ENCODE results near the gene HOMER2. TPM values are rescaled to one million over a fixed set of nuclear protein-coding genes. Genes with fewer than 3 reads are reported as not detected.

HOMER2 gene
- total and polyA plus RNA-seq, 9 of the 15 experiments (the other 6 are each of a cell fraction or from before 2014, with no cell fraction given): 0.13 to 0.47 (median 0.29) TPM; not detected in 1

- TF ChIP-seq ZNF253 (CRISPR knock-in tag; conservative IDR thresholded peaks at IDR 0.05) (no peak), RAD21 (CRISPR knock-in tag; conservative IDR thresholded peaks at IDR 0.05 in 1 of 2, IDR thresholded peaks at IDR 0.05 in 1 of 2) (no peak), THAP7 (CRISPR knock-in tag; IDR thresholded peaks at IDR 0.05) (no peak; the same call in 1 of the 2 replicates), KDM1A (IDR thresholded peaks at IDR 0.05) (0 out of 4 replicates have a peak, but pooled peaks of 1 of the 2 experiments have one; percentile 24), SRSF7 (optimal IDR thresholded peaks at IDR 0.05; ENCODE audit: low read depth, low read length) (no peak), KDM5B (IDR thresholded peaks at IDR 0.05; ENCODE audit: insufficient replicate concordance, low read depth, low read length) (peak; percentile 89), PURB (CRISPR knock-in tag; IDR thresholded peaks at IDR 0.05; ENCODE audit: low read depth) (no peak), MITF (IDR thresholded peaks at IDR 0.05) (peak; percentile 79; the same call in 1 of the 2 replicates), PATZ1 (CRISPR knock-in tag; IDR thresholded peaks at IDR 0.05; ENCODE audit: borderline replicate concordance) (no peak), MNT (conservative IDR thresholded peaks at IDR 0.05) (peak; percentile 15 to 53; a peak in 2 of 4 replicates), CEBPZ (IDR thresholded peaks at IDR 0.05; ENCODE audit: borderline replicate concordance, low read depth, low read length) (0 out of 2 replicates have a peak, but pooled peaks have one; percentile 14), ARID1B (IDR thresholded peaks at IDR 0.05) (no peak), HDAC2 (IDR thresholded peaks at IDR 0.05) (peak; percentile 31; the same call in 1 of the 2 replicates), PML (IDR thresholded peaks at IDR 0.05; ENCODE audit: low read length) (peak; percentile 44; the same call in 1 of the 2 replicates), HDAC8 (tag; IDR thresholded peaks at IDR 0.05) (no peak), ZNF561 (CRISPR knock-in tag; conservative IDR thresholded peaks at IDR 0.05) (no peak), CREB1 (IDR thresholded peaks at IDR 0.05) (peak; percentile 14; the same call in 1 of the 2 replicates), CREB1 (CRISPR knock-in tag; IDR thresholded peaks at IDR 0.05) (peak; percentile 60; the same call in 1 of the 2 replicates)
These were observed 143.0 kb downstream of the HOMER2 start, which contains the start of gene WHAMM (continued) for GRCh38 chr15:82809308-82810060.

All from K562 (cell line).